ENCODE results near the gene XPNPEP3.
"Not testable (repeated sequence)": the region's sequence is repeated elsewhere in the genome, so short reads cannot be mapped to it uniquely, and the experiment has no call there.

The XPNPEP3 gene

GRCh38 chr22:40819599-40820140 lies 37.3 kb upstream of the XPNPEP3 start:
- Histone ChIP-seq H3K27ac (ENCODE audit: low read depth, low read length) (peak overlapping the region; percentile 15; the same call in 1 of the 2 replicates), H3K27me3 (ENCODE audit: low read length) (no peaks in the 10 kb centered on the region), H3K9me2 (replicated peaks; ENCODE audit: insufficient read depth, low read length) (no peaks in the 10 kb centered on the region), H3K36me3 (ENCODE audit: low read length) (peaks cover 7% of the 10 kb centered on the region), H3K9me3 (ENCODE audit: insufficient read depth, low read length) (no peaks in the 10 kb centered on the region), H3F3A (ENCODE audit: insufficient read depth) (peaks cover 30% of the 10 kb centered on the region), H4K20me1 (ENCODE audit: low read depth, low read length) (no peaks in the 10 kb centered on the region), H3K4me2 (ENCODE audit: low read depth, low read length, poor library complexity, severe bottlenecking) (peak overlapping the region; percentile 84), H3K4me3 (ENCODE audit: insufficient read depth, low read length, poor library complexity, severe bottlenecking) (peak overlapping the region; percentile 96), H2AFZ (ENCODE audit: low read depth, low read length, severe bottlenecking) (peak overlapping the region; percentile 72), H3K79me2 (ENCODE audit: insufficient read depth, low read length) (peaks cover 43% of the 10 kb centered on the region), H3K9ac (ENCODE audit: low read length) (peak overlapping the region; percentile 87)
- no peak for TF ChIP-seq CTCF (IDR thresholded peaks at IDR 0.05; ENCODE audit: insufficient read depth, low read length, poor library complexity, severe bottlenecking)
- no peak for TF ChIP-seq EZH2phosphoT487 (conservative IDR thresholded peaks at IDR 0.05; ENCODE audit: low read length)

- TF ChIP-seq CTCF (IDR thresholded peaks at IDR 0.05; ENCODE audit: insufficient read depth, low read length, poor library complexity, severe bottlenecking), result no peak
- TF ChIP-seq EZH2phosphoT487 (conservative IDR thresholded peaks at IDR 0.05; ENCODE audit: low read length), result no peak
- Histone ChIP-seq H3K4me3 (ENCODE audit: insufficient read depth, low read length, poor library complexity, severe bottlenecking) (no peak overlapping the region), H2AFZ (ENCODE audit: low read depth, low read length, severe bottlenecking) (no peak overlapping the region), H3K4me2 (ENCODE audit: low read depth, low read length, poor library complexity, severe bottlenecking) (no peak overlapping the region), H3K79me2 (ENCODE audit: insufficient read depth, low read length) (peaks cover 7% of the 10 kb centered on the region), H3K36me3 (ENCODE audit: low read length) (peaks cover 14% of the 10 kb centered on the region; the same call in 1 of the 2 replicates), H3F3A (ENCODE audit: insufficient read depth) (peaks cover 38% of the 10 kb centered on the region), H4K20me1 (ENCODE audit: low read depth, low read length) (no peaks in the 10 kb centered on the region), H3K27me3 (ENCODE audit: low read length) (no peaks in the 10 kb centered on the region), H3K27ac (ENCODE audit: low read depth, low read length) (no peak overlapping the region), H3K9me2 (replicated peaks; ENCODE audit: insufficient read depth, low read length) (no peaks in the 10 kb centered on the region), H3K9me3 (ENCODE audit: insufficient read depth, low read length) (no peaks in the 10 kb centered on the region), H3K9ac (ENCODE audit: low read length) (no peak overlapping the region)
These were observed 33.5 kb upstream of the XPNPEP3 start for GRCh38 chr22:40823426-40823825.

- H4K20me1 ChIP-seq (ENCODE audit: low read depth, low read length); H3K9ac ChIP-seq (ENCODE audit: low read length); H3K4me3 ChIP-seq (ENCODE audit: insufficient read depth, low read length, poor library complexity, severe bottlenecking); H3K27me3 ChIP-seq (ENCODE audit: low read length); H3K9me2 ChIP-seq (replicated peaks; ENCODE audit: insufficient read depth, low read length); H3K79me2 ChIP-seq (ENCODE audit: insufficient read depth, low read length); H3K27ac ChIP-seq (ENCODE audit: low read depth, low read length); H3K9me3 ChIP-seq (ENCODE audit: insufficient read depth, low read length); H2AFZ ChIP-seq (ENCODE audit: low read depth, low read length, severe bottlenecking); H3K4me2 ChIP-seq (ENCODE audit: low read depth, low read length, poor library complexity, severe bottlenecking): not testable (repeated sequence)
- Histone ChIP-seq H3K36me3 (ENCODE audit: low read length) (peaks cover 41% of the 10 kb centered on the region), H3F3A (ENCODE audit: insufficient read depth) (peaks cover 37% of the 10 kb centered on the region)
These were observed 30.7 kb upstream of the XPNPEP3 start for GRCh38 chr22:40826292-40826691.

- Histone ChIP-seq H2AFZ (ENCODE audit: low read depth, low read length, severe bottlenecking) (no peak overlapping the region), H3K9me2 (replicated peaks; ENCODE audit: insufficient read depth, low read length) (no peaks in the 10 kb centered on the region), H3K9me3 (ENCODE audit: insufficient read depth, low read length) (no peaks in the 10 kb centered on the region), H3K79me2 (ENCODE audit: insufficient read depth, low read length) (no peaks in the 10 kb centered on the region), H3K4me2 (ENCODE audit: low read depth, low read length, poor library complexity, severe bottlenecking) (no peak overlapping the region), H3K27ac (ENCODE audit: low read depth, low read length) (no peak overlapping the region), H3F3A (ENCODE audit: insufficient read depth) (peaks cover 37% of the 10 kb centered on the region), H3K27me3 (ENCODE audit: low read length) (no peaks in the 10 kb centered on the region), H3K36me3 (ENCODE audit: low read length) (peaks cover 46% of the 10 kb centered on the region), H3K9ac (ENCODE audit: low read length) (no peak overlapping the region), H4K20me1 (ENCODE audit: low read depth, low read length) (0 out of 2 replicates have a peak, but pooled peaks cover 2% of the 10 kb centered on the region), H3K4me3 (ENCODE audit: insufficient read depth, low read length, poor library complexity, severe bottlenecking) (no peak overlapping the region)
- TF ChIP-seq EZH2phosphoT487 (conservative IDR thresholded peaks at IDR 0.05; ENCODE audit: low read length), result no peak
- no peak for TF ChIP-seq CTCF (IDR thresholded peaks at IDR 0.05; ENCODE audit: insufficient read depth, low read length, poor library complexity, severe bottlenecking)
These were observed 29.8 kb upstream of the XPNPEP3 start for GRCh38 chr22:40826984-40827741.
